Endothelial cell of umbilical vein (primary cell): ENCODE data around the gene SDK2. TPM values are rescaled to one million over a fixed set of nuclear protein-coding genes. Genes with fewer than 3 reads are reported as not detected.

Experiments used
- BruUV-seq: library from RNA; stranded (reverse); fragments of 400-500 nt; replicated peaks from 2 replicates; lab custom pipeline; 2021; lab: Mats Ljungman, UMichigan
- CTCF ChIA-PET: fragments of 300-600, 350-600 bp; sonication (Branson Sonifier 250); formaldehyde crosslinking; loops from one replicate; lab custom pipeline; 2021; ENCODE audit warnings: antibody characterized with exemption, inconsistent platforms; lab: Charles Lee
- POLR2A ChIA-PET: fragments of 300-600, 350-600 bp; sonication (Branson Sonifier 250); formaldehyde crosslinking; loops from one replicate; lab custom pipeline; 2021; ENCODE audit warnings: antibody characterized with exemption, inconsistent platforms; lab: Charles Lee
- DNase-seq: peaks from one replicate; pipeline ENCODE4 v3.0.0-alpha.2; 2011; ENCODE audit warnings: low read depth, low spot score
- FAIRE-seq: peaks from 2 replicates; lab custom pipeline; 2011; peaks lifted over from hg19 to GRCh38; lab: Jason Lieb, UNC
- H2AFZ ChIP-seq: 2 replicates; pipeline ENCODE4 v1.6.0; 2012; ENCODE audit warnings: low read depth, low read length, control low read depth, inconsistent platforms
- H3K27ac ChIP-seq: 2 replicates; pipeline ENCODE4 v1.5.1; 2011; ENCODE audit warnings: low read depth, mild to moderate bottlenecking, control low read depth, low read length, moderate library complexity; ENCODE audit not compliant: insufficient read depth
- H3K27me3 ChIP-seq, 2 experiments: 2 replicates each; pipeline versions ENCODE4 v1.6.0 to v1.6.1; 2011; ENCODE audit warnings: low read length in 2 of 2, mixed read lengths in 1 of 2; ENCODE audit not compliant: control insufficient read depth in 2 of 2, insufficient read depth in 2 of 2
- H3K36me3 ChIP-seq, 2 experiments: 2 replicates in 1 of 2; 3 replicates in 1 of 2; pipeline ENCODE4 v1.5.1; 2011; ENCODE audit warnings: low read length in 2 of 2, mild to moderate bottlenecking in 1 of 2, moderate library complexity in 1 of 2; ENCODE audit not compliant: control insufficient read depth in 2 of 2, insufficient read depth in 2 of 2; ENCODE audit errors: extremely low read depth in 1 of 2
- H3K4me1 ChIP-seq: 3 replicates; pipeline ENCODE4 v1.5.1; 2011; ENCODE audit warnings: mild to moderate bottlenecking, low read length; ENCODE audit not compliant: control insufficient read depth, insufficient read depth; ENCODE audit errors: extremely low read depth
- H3K4me2 ChIP-seq: 2 replicates; pipeline ENCODE4 v1.6.1; 2011; ENCODE audit warnings: low read length, control low read depth, mixed read lengths; ENCODE audit not compliant: insufficient read depth
- H3K4me3 ChIP-seq, 3 experiments: fragments of 200-600 bp in 1 of 3; sonication (generic), shearing (Covaris generic) in 1 of 3; replicated peaks in 1 of 3; 2 replicates each; pipeline ENCODE4 v1.5.1; 2011 to 2016; ENCODE audit warnings: control low read depth in 3 of 3, low read length in 3 of 3, mild to moderate bottlenecking in 2 of 3, inconsistent platforms in 1 of 3, low read depth in 1 of 3, moderate library complexity in 1 of 3; ENCODE audit not compliant: insufficient read depth in 1 of 3
- H3K79me2 ChIP-seq: 2 replicates; pipeline ENCODE4 v1.6.0; 2012; ENCODE audit warnings: low read length, inconsistent platforms; ENCODE audit not compliant: control insufficient read depth, insufficient read depth
- H3K9ac ChIP-seq: replicated peaks from 2 replicates; pipeline ENCODE3; 2011; ENCODE audit warnings: low read length, control low read depth; ENCODE audit not compliant: insufficient read depth; ENCODE audit errors: extremely low read depth
- H3K9me1 ChIP-seq: replicated peaks from 3 replicates; pipeline ENCODE4 v1.6.0; 2011; ENCODE audit warnings: mild to moderate bottlenecking, low read length; ENCODE audit not compliant: control insufficient read depth, insufficient read depth; ENCODE audit errors: extremely low read depth
- H3K9me3 ChIP-seq: replicated peaks from 2 replicates; pipeline ENCODE4 v1.5.1; 2012; ENCODE audit warnings: low read length, inconsistent platforms; ENCODE audit not compliant: control insufficient read depth, insufficient read depth
- H4K20me1 ChIP-seq: replicated peaks from 2 replicates; pipeline ENCODE3; 2011; ENCODE audit warnings: mild to moderate bottlenecking, low read length; ENCODE audit not compliant: control insufficient read depth, insufficient read depth; ENCODE audit errors: extremely low read depth
- EZH2 ChIP-seq: IDR thresholded peaks from 2 replicates; pipeline ENCODE4 v1.6.1; 2012; ENCODE audit warnings: borderline replicate concordance, low read depth, mild to moderate bottlenecking, moderate library complexity, low read length, inconsistent platforms; ENCODE audit not compliant: severe bottlenecking
- FOS ChIP-seq: IDR thresholded peaks from 2 replicates; pipeline ENCODE4 v1.6.1; 2011; ENCODE audit warnings: mild to moderate bottlenecking, low read length, moderate library complexity, borderline replicate concordance; ENCODE audit not compliant: insufficient read depth
- GATA2 ChIP-seq: IDR thresholded peaks from 2 replicates; pipeline ENCODE4 v1.7.0; 2011; ENCODE audit warnings: low read depth, mild to moderate bottlenecking, moderate library complexity, mixed read lengths, low read length; ENCODE audit not compliant: insufficient read length, insufficient read depth
- JUN ChIP-seq: IDR thresholded peaks from 2 replicates; pipeline ENCODE4 v1.6.1; 2011; ENCODE audit warnings: borderline replicate concordance, low read depth; ENCODE audit not compliant: insufficient read length, insufficient read depth
- MAX ChIP-seq: IDR thresholded peaks from 2 replicates; pipeline ENCODE4 v1.6.1; 2011; ENCODE audit not compliant: insufficient read depth, insufficient read length
- MYC ChIP-seq: IDR thresholded peaks from one replicate; pipeline ENCODE4 v1.6.1; 2011; ENCODE audit warnings: mild to moderate bottlenecking, low read depth, low read length
- POLR2A ChIP-seq: IDR thresholded peaks from 2 replicates; pipeline ENCODE4 v1.6.1; 2012; ENCODE audit warnings: low read depth, mild to moderate bottlenecking, control low read depth, low read length
- POLR2AphosphoS5 ChIP-seq: IDR thresholded peaks from 2 replicates; pipeline ENCODE4 v1.6.1; 2012; ENCODE audit warnings: low read depth, mild to moderate bottlenecking, control low read depth, low read length, moderate library complexity; ENCODE audit not compliant: insufficient read depth
- dilution Hi-C: fragments of 300-500 bp; cut with MboI; formaldehyde crosslinking; loops from one replicate; pipeline ENCODE4 v1.15.0; 2019; ENCODE audit warnings: low sequenced_read_pairs; ENCODE audit not compliant: extremely low pct_ligation_motif_present
- intact Hi-C: fragments of 100-400 bp; cut with micrococcal nuclease; formaldehyde crosslinking; loops from one replicate; pipeline ENCODE4 v1.10.0; 2022
- polyA plus RNA-seq, 4 experiments: library from polyadenylated mRNA; depleted of rRNA in 3 of 4; stranded (reverse) in 3 of 4; unstranded in 1 of 4; fragments of >200 nt; gene quantifications; 2 replicates each; pipeline versions ENCODE4 v1.2.1 to v1.2.3, GENCODE V29; 2011 to 2012; ENCODE audit warnings: missing spikeins in 1 of 4
- total RNA-seq: library from RNA; stranded (reverse); gene quantifications from 2 replicates; pipeline ENCODE4 v1.2.3, GENCODE V29; 2021
- TF ChIP-seq, protein P1 (sequence below), 2 donors: IDR thresholded peaks; 1 replicate in 1 of 2; 2 replicates in 1 of 2; pipeline ENCODE4 v1.5.1; 2011; ENCODE audit warnings: low read length in 2 of 2, mild to moderate bottlenecking in 2 of 2, moderate library complexity in 2 of 2, control low read depth in 1 of 2, inconsistent platforms in 1 of 2, low read depth in 1 of 2; ENCODE audit not compliant: insufficient read depth in 1 of 2; ENCODE audit errors: extremely low read depth in 1 of 2

Gene SDK2
- total and polyA plus RNA-seq, 2 donors (not counting 3 experiments of a cell fraction or from before 2014, with no cell fraction given): not detected

- dilution Hi-C loops: no loop called here
- intact Hi-C loops: no loop called here
- Histone ChIP-seq H3K9ac (no peak overlapping the region), H3K9me1 (no peaks in the 10 kb centered on the region), H3K79me2 (no peaks in the 10 kb centered on the region), H3K4me3 (no peak overlapping the region), H3K27me3 (peaks cover 5 to 9% of the 10 kb centered on the region in 2 experiments), H4K20me1 (no peaks in the 10 kb centered on the region), H3K4me1 (no peaks in the 10 kb centered on the region), H2AFZ (no peak overlapping the region), H3K27ac (no peak overlapping the region), H3K36me3 (no peaks in the 10 kb centered on the region), H3K9me3 (no peaks in the 10 kb centered on the region), H3K4me2 (no peak overlapping the region)
- ChIA-PET CTCF (no interaction called here), POLR2A (no interaction called here)
- DNase-seq (no peak), FAIRE-seq (no peak)
- BruUV-seq: no TSS peak
- TF ChIP-seq, protein P1, sequence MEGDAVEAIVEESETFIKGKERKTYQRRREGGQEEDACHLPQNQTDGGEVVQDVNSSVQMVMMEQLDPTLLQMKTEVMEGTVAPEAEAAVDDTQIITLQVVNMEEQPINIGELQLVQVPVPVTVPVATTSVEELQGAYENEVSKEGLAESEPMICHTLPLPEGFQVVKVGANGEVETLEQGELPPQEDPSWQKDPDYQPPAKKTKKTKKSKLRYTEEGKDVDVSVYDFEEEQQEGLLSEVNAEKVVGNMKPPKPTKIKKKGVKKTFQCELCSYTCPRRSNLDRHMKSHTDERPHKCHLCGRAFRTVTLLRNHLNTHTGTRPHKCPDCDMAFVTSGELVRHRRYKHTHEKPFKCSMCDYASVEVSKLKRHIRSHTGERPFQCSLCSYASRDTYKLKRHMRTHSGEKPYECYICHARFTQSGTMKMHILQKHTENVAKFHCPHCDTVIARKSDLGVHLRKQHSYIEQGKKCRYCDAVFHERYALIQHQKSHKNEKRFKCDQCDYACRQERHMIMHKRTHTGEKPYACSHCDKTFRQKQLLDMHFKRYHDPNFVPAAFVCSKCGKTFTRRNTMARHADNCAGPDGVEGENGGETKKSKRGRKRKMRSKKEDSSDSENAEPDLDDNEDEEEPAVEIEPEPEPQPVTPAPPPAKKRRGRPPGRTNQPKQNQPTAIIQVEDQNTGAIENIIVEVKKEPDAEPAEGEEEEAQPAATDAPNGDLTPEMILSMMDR (IDR thresholded peaks at IDR 0.05; ENCODE audit: extremely low read depth in 1 of 2, insufficient read depth in 1 of 2, low read depth in 1 of 2, low read length in 2 of 2): no peak
- TF ChIP-seq POLR2AphosphoS5: no peak
- no peak for TF ChIP-seq POLR2A
- no peak for TF ChIP-seq GATA2
- no peak for TF ChIP-seq MAX
- TF ChIP-seq MYC: no peak
Observed at GRCh38 chr17:73650617-73651200, 6.5 kb upstream of the SDK2 start.

- Histone ChIP-seq H3K4me3 (no peak overlapping the region), H3K9ac (no peak overlapping the region), H3K36me3 (no peaks in the 10 kb centered on the region), H3K4me1 (no peaks in the 10 kb centered on the region), H3K27ac (no peak overlapping the region), H3K27me3 (peaks cover 8 to 13% of the 10 kb centered on the region in 2 experiments), H3K9me3 (no peaks in the 10 kb centered on the region), H3K9me1 (no peaks in the 10 kb centered on the region), H3K4me2 (no peak overlapping the region), H4K20me1 (no peaks in the 10 kb centered on the region), H2AFZ (no peak overlapping the region), H3K79me2 (no peaks in the 10 kb centered on the region)
- no TSS peak for BruUV-seq
- ChIA-PET CTCF (no interaction called here), POLR2A (no interaction called here)
- TF ChIP-seq MYC (no peak), EZH2 (no peak), GATA2 (no peak), POLR2A (no peak), POLR2AphosphoS5 (no peak), MAX (no peak), JUN (no peak), FOS (no peak)
- TF ChIP-seq, protein P1 (IDR thresholded peaks at IDR 0.05; ENCODE audit: extremely low read depth in 1 of 2, insufficient read depth in 1 of 2, low read depth in 1 of 2, low read length in 2 of 2): no peak
- intact Hi-C loops: no loop called here
- DNase-seq: no peak
- no peak for FAIRE-seq
- dilution Hi-C loops: no loop called here
Observed at GRCh38 chr17:73650140-73650539, 5.9 kb upstream of the SDK2 start.
